K562 (cell line): ENCODE data around the gene HOXB1. TPM values are rescaled to one million over a fixed set of nuclear protein-coding genes. Genes with fewer than 3 reads are reported as not detected.

Experiments
- ATAC-seq: fragments of 200-7000 bp; cut with Tn5 transposase; 3 replicates; pipeline ENCODE4 v1.9.1; 2020; ENCODE audit warnings: moderate library complexity
- BruUV-seq: library from RNA; stranded (reverse); fragments of 400-500 nt; replicated peaks from 2 replicates; lab custom pipeline; 2021; lab: Mats Ljungman, UMichigan
- CTCF ChIA-PET: fragments of 300-600 bp; formaldehyde crosslinking; extraction: SDS; loops from one replicate; lab custom pipeline; 2021; ENCODE audit warnings: low intra/inter-chr PET ratio; lab: Yijun Ruan, JAX
- POLR2A ChIA-PET: fragments of 300-600, 350-650 bp; sonication (Branson Sonifier 250); formaldehyde crosslinking; extraction: SDS; loops from one replicate; lab custom pipeline; 2021; ENCODE audit warnings: antibody characterized with exemption, inconsistent platforms; lab: Yijun Ruan, JAX
- DNase-seq, 4 experiments: peaks; one replicate each; pipeline versions ENCODE4 v3.0.0 to v3.0.0-alpha.2; 2011 to 2018; ENCODE audit warnings: low spot score in 3 of 4, mixed read lengths in 3 of 4; ENCODE audit errors: extremely low read depth in 1 of 4
- FAIRE-seq: peaks from 2 replicates; lab custom pipeline; 2011; peaks lifted over from hg19 to GRCh38; lab: Jason Lieb, UNC
- H2AFZ ChIP-seq: 2 replicates; pipeline ENCODE4 v1.6.0; 2011; ENCODE audit warnings: low read depth, low read length, control low read depth, inconsistent platforms
- H3K27ac ChIP-seq: fragments of 200-600 bp; 3 replicates; pipeline ENCODE4 v1.8.0; 2011; ENCODE audit warnings: low read depth, mild to moderate bottlenecking, control low read depth, inconsistent platforms, low read length, moderate library complexity, mixed read lengths; ENCODE audit errors: extremely low read depth
- H3K27me3 ChIP-seq, 2 experiments: fragments of 300-600 bp in 1 of 2; 2 replicates in 1 of 2; 3 replicates in 1 of 2; pipeline versions ENCODE4 v1.6.0 to v1.8.0; 2011; ENCODE audit warnings: inconsistent platforms in 2 of 2, low read length in 2 of 2, mild to moderate bottlenecking in 1 of 2, mixed read lengths in 1 of 2, moderate library complexity in 1 of 2; ENCODE audit not compliant: control insufficient read depth in 2 of 2, insufficient read depth in 2 of 2
- H3K36me3 ChIP-seq: fragments of 300-600 bp; 3 replicates; pipeline ENCODE4 v1.8.0; 2011; ENCODE audit warnings: mild to moderate bottlenecking, low read length, inconsistent platforms; ENCODE audit not compliant: control insufficient read depth, insufficient read depth
- H3K4me1 ChIP-seq, 2 experiments: fragments of 200-600 bp in 1 of 2; replicated peaks in 1 of 2; 2 replicates in 1 of 2; 3 replicates in 1 of 2; pipeline versions ENCODE4 v1.5.1 to v1.8.0; 2011; ENCODE audit warnings: inconsistent platforms in 2 of 2, low read length in 2 of 2, mild to moderate bottlenecking in 1 of 2, mixed read lengths in 1 of 2, moderate library complexity in 1 of 2; ENCODE audit not compliant: control insufficient read depth in 2 of 2, insufficient read depth in 2 of 2
- H3K4me2 ChIP-seq: 2 replicates; pipeline ENCODE4 v1.6.1; 2011; ENCODE audit warnings: low read length, control low read depth, inconsistent platforms, mixed read lengths; ENCODE audit not compliant: insufficient read depth
- H3K4me3 ChIP-seq: fragments of 200-600 bp; sonication (generic), shearing (Covaris generic); 2 replicates; pipeline ENCODE4 v1.5.1; 2016; ENCODE audit warnings: control low read depth, inconsistent platforms
- H3K79me2 ChIP-seq: fragments of 200-600 bp; 3 replicates; pipeline ENCODE4 v1.8.0; 2011; ENCODE audit warnings: low read length, inconsistent platforms; ENCODE audit not compliant: control insufficient read depth, insufficient read depth
- H3K9ac ChIP-seq, 2 experiments: 2 replicates each; pipeline versions ENCODE4 v1.6.0 to v1.6.1; 2011; ENCODE audit warnings: low read depth in 2 of 2, low read length in 2 of 2, control low read depth in 1 of 2, inconsistent platforms in 1 of 2, mild to moderate bottlenecking in 1 of 2, mixed read lengths in 1 of 2; ENCODE audit not compliant: insufficient read depth in 1 of 2
- H3K9me1 ChIP-seq: one replicate; pipeline ENCODE4 v1.6.0; 2011; ENCODE audit warnings: inconsistent platforms, mild to moderate bottlenecking, low read length, moderate library complexity; ENCODE audit not compliant: control insufficient read depth, insufficient read depth
- H3K9me3 ChIP-seq: replicated peaks from 2 replicates; pipeline ENCODE4 v1.5.1; 2011; ENCODE audit warnings: low read depth, low read length, inconsistent platforms; ENCODE audit not compliant: control insufficient read depth, insufficient read depth
- H4K20me1 ChIP-seq: replicated peaks from 2 replicates; pipeline ENCODE4 v1.6.1; 2011; ENCODE audit warnings: low read length, inconsistent platforms, mixed read lengths; ENCODE audit not compliant: control insufficient read depth, insufficient read depth
- C11orf30 ChIP-seq: fragments of 450-650 bp; IDR thresholded peaks from 2 replicates; pipeline ENCODE4 v1.6.1; 2016; ENCODE audit warnings: low read depth, mild to moderate bottlenecking
- ELF1 ChIP-seq: fragments of 200-800 bp; sonication (Bioruptor generic); IDR thresholded peaks from 2 replicates; pipeline ENCODE4 v1.6.1; 2016; ENCODE audit warnings: missing genetic modification characterization, missing compliant biosample characterization
- EWSR1 ChIP-seq: fragments of 450-650 bp; IDR thresholded peaks from 2 replicates; pipeline ENCODE4 v1.6.1; 2018; ENCODE audit warnings: borderline replicate concordance, mild to moderate bottlenecking, low read depth, moderate library complexity; ENCODE audit not compliant: partially characterized antibody
- GTF2A2 ChIP-seq: IDR thresholded peaks from 2 replicates; pipeline ENCODE4 v1.6.1; 2016; ENCODE audit warnings: mild to moderate bottlenecking, missing genetic modification characterization, missing compliant biosample characterization
- NCOR1 ChIP-seq: fragments of 450-650 bp; IDR thresholded peaks from 2 replicates; pipeline ENCODE4 v1.6.1; 2016; ENCODE audit warnings: mild to moderate bottlenecking, moderate library complexity
- ZNF224 ChIP-seq: sonication (generic); formaldehyde crosslinking; IDR thresholded peaks from 2 replicates; pipeline ENCODE4 v1.8.0; 2022; ENCODE audit warnings: mild to moderate bottlenecking, missing genetic modification reagents
- ZNF316 ChIP-seq: fragments of 450-650 bp; IDR thresholded peaks from 2 replicates; pipeline ENCODE4 v1.6.1; 2016
- WGBS: fragments of 100-300 bp; shearing (Covaris generic); methylation state at CpG from one replicate; pipeline ENCODE4 v1.1.6; 2016; ENCODE audit warnings: low coverage, mixed read lengths; ENCODE audit not compliant: insufficient coverage; ENCODE audit errors: missing lambda C conversion rate; 5-methylcytosine and 5-hydroxymethylcytosine counted together
- in situ Hi-C: fragments of 300-500 bp; cut with MboI; formaldehyde crosslinking; loops from 4 replicates; pipeline ENCODE4 v1.15.0; 2018; ENCODE audit warnings: inconsistent platforms, mixed read lengths
- intact Hi-C: fragments of 100-400 bp; cut with micrococcal nuclease; formaldehyde crosslinking; loops from 2 replicates; pipeline ENCODE4 v1.14.2; 2022
- polyA plus RNA-seq, 8 experiments: library from polyadenylated mRNA; depleted of rRNA in 4 of 8; stranded (reverse) in 5 of 8; unstranded in 3 of 8; fragments of >200 nt; fragmentation: Nextera tagmentation in 2 of 8; fragmentation: Illumina TruSeq in 1 of 8; extraction: Ambion mirVana in 2 of 8; extraction: Trizol in 1 of 8; gene quantifications; 2 replicates each; pipeline versions ENCODE4 v1.2.1 to v1.2.3, GENCODE V29; 2011 to 2014; ENCODE audit warnings: inconsistent platforms in 1 of 8, missing spikeins in 1 of 8
- total RNA-seq, 7 experiments: library from RNA; depleted of rRNA in 6 of 7; stranded (reverse); fragments of >200 nt in 6 of 7; fragmentation: Illumina TruSeq in 2 of 7; extraction: Trizol in 2 of 7; gene quantifications; 2 replicates each; pipeline versions ENCODE4 v1.2.1 to v1.2.3, GENCODE V29; 2011 to 2021; ENCODE audit warnings: low replicate concordance in 1 of 7

HOXB1 gene
- total and polyA plus RNA-seq, 9 of the 15 experiments (the other 6 are each of a cell fraction or from before 2014, with no cell fraction given): 0.04 TPM; not detected in 8

- TF ChIP-seq ZNF224 (CRISPR knock-in tag) (no peak), GTF2A2 (tag) (no peak), EWSR1 (no peak), NCOR1 (peak; percentile 88)
- TF ChIP-seq, all 486 proteins: peak for 134
These were observed 42.2 kb downstream of the HOXB1 start (continued) for GRCh38 chr17:48488548-48489106.

DNA sequence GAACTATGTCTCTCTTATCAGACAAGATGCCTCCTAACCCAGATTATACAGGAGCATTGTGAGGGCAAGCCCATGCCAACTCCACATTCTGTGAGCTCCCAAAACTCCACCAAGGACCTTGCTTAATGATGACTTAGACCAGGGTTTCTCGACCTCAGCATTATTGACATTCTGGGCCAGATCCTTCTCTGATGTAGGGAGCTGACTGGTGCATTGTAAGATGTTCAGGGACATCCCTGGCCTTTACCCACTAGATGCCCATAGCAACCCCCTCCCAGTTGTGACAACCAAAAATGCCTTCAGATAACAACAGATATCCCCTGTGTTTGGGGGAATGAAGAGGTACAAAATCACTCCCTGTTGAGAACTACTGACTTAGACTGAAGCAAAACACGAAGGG is 43.6 kb downstream of the HOXB1 start:
- WGBS: 47% methylated on average over 2 of the region's 2 CpGs
- H3K4me3 ChIP-seq: no peak overlapping the region
- H3K9me3 ChIP-seq: no peaks in the 10 kb centered on the region
- TF ChIP-seq C11orf30: peak; percentile 31; the same call in 1 of the 2 replicates
- no peak for TF ChIP-seq ELF1
- 0 out of 2 replicates have a peak, but pooled peaks have one; percentile 25 for TF ChIP-seq ZNF316
- intact Hi-C loops: loop anchor here (10.0 kb wide), 1 partner anchor 272 kb away; no protein-coding TSS in a partner anchor
- H3K27me3 ChIP-seq: no peaks in the 10 kb centered on the region
- BruUV-seq: no TSS peak
- ATAC-seq (no peak), FAIRE-seq (no peak), DNase-seq (no peak)
- in situ Hi-C loops: no loop called here
- H3K36me3 ChIP-seq: no peaks in the 10 kb centered on the region
- H3K9ac ChIP-seq: no peak overlapping the region; a peak in 1 of 4 replicates
- H3K27ac ChIP-seq: no peak overlapping the region
- H3K4me1 ChIP-seq: peaks cover 29 to 68% of the 10 kb centered on the region in 2 experiments
- no peaks in the 10 kb centered on the region for H3K79me2 ChIP-seq
- H3K9me1 ChIP-seq: no peaks in the 10 kb centered on the region
- no peaks in the 10 kb centered on the region for H4K20me1 ChIP-seq
- ChIA-PET CTCF (interaction anchor here (0.7 kb wide), 1 partner anchor 116 kb away, joined by 6 read pairs; no protein-coding TSS in a partner anchor), POLR2A (no interaction called here)
- peak overlapping the region; percentile 87; the same call in 1 of the 2 replicates for H2AFZ ChIP-seq
- peak overlapping the region; percentile 10; the same call in 1 of the 2 replicates for H3K4me2 ChIP-seq
